WERI-Rb-1 (cell line): Measurements from ENCODE around the gene CD3E.

Experiments
- DNase-seq: peaks from one replicate; pipeline ENCODE4 v3.0.0-alpha.2; 2020
- H3K27ac ChIP-seq: fragments of 250-450 bp; sonication (Bioruptor Pico); 2 replicates; pipeline ENCODE4 v1.5.1; 2020; ENCODE audit warnings: mild to moderate bottlenecking, moderate library complexity
- H3K27me3 ChIP-seq: fragments of 250-450 bp; sonication (Bioruptor Pico); 2 replicates; pipeline ENCODE4 v1.5.1; 2021; ENCODE audit warnings: mild to moderate bottlenecking, low read depth, moderate library complexity; ENCODE audit not compliant: insufficient read depth, severe bottlenecking
- H3K36me3 ChIP-seq: fragments of 250-450 bp; sonication (Bioruptor Pico); 2 replicates; pipeline ENCODE4 v1.5.1; 2020; ENCODE audit warnings: mild to moderate bottlenecking, moderate library complexity
- H3K4me3 ChIP-seq: 2 replicates; pipeline ENCODE4 v1.5.1; 2011; ENCODE audit warnings: low read depth, mild to moderate bottlenecking, control low read depth, low read length
- H3K9me3 ChIP-seq: fragments of 250-450 bp; sonication (Bioruptor Pico); 2 replicates; pipeline ENCODE4 v1.5.1; 2021; ENCODE audit warnings: mild to moderate bottlenecking, moderate library complexity; ENCODE audit not compliant: severe bottlenecking
- TF ChIP-seq, protein P1 (sequence below): IDR thresholded peaks from 2 replicates; pipeline ENCODE4 v1.5.1; 2011; ENCODE audit warnings: low read depth, mild to moderate bottlenecking, control low read depth, inconsistent platforms, low read length

The CD3E gene

DNA sequence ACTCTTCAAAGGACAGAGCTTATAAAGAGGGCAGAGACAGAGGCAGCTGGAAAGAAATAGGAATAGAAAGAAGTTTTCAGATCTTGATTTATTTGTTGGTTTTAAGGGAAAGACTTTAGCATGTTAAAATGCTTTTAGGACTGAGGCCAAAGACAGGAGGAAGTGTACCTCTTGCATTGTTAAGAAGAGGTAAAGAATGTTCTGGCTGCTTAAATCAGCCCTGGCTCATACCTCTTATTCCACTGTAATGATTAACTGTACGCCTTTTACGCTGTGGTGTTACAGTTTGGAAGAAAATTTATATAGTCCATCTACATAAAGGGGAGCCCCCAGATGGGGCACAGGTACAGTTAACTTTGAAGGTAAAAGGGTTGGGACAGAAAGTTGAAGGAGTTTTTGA is 30.3 kb upstream of the CD3E start:
- H3K36me3 ChIP-seq = no peaks in the 10 kb centered on the region
- no peaks in the 10 kb centered on the region for H3K9me3 ChIP-seq
- no peak for DNase-seq
- TF ChIP-seq, protein P1, sequence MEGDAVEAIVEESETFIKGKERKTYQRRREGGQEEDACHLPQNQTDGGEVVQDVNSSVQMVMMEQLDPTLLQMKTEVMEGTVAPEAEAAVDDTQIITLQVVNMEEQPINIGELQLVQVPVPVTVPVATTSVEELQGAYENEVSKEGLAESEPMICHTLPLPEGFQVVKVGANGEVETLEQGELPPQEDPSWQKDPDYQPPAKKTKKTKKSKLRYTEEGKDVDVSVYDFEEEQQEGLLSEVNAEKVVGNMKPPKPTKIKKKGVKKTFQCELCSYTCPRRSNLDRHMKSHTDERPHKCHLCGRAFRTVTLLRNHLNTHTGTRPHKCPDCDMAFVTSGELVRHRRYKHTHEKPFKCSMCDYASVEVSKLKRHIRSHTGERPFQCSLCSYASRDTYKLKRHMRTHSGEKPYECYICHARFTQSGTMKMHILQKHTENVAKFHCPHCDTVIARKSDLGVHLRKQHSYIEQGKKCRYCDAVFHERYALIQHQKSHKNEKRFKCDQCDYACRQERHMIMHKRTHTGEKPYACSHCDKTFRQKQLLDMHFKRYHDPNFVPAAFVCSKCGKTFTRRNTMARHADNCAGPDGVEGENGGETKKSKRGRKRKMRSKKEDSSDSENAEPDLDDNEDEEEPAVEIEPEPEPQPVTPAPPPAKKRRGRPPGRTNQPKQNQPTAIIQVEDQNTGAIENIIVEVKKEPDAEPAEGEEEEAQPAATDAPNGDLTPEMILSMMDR = no peak
- H3K4me3 ChIP-seq = no peak overlapping the region
- H3K27ac ChIP-seq = no peak overlapping the region
- H3K27me3 ChIP-seq = no peaks in the 10 kb centered on the region

- no peak overlapping the region for H3K27ac ChIP-seq
- TF ChIP-seq, protein P1 = no peak
- no peaks in the 10 kb centered on the region for H3K36me3 ChIP-seq
- H3K4me3 ChIP-seq = no peak overlapping the region
- no peaks in the 10 kb centered on the region for H3K27me3 ChIP-seq
- no peak for DNase-seq
- no peaks in the 10 kb centered on the region for H3K9me3 ChIP-seq
Observed at GRCh38 chr11:118275176-118275575, 29.4 kb upstream of the CD3E start.

GRCh38 chr11:118276422-118276821 is 28.1 kb upstream of the CD3E start:
- no peaks in the 10 kb centered on the region for H3K27me3 ChIP-seq
- H3K36me3 ChIP-seq = no peaks in the 10 kb centered on the region
- DNase-seq = no peak
- TF ChIP-seq, protein P1 = no peak
- H3K4me3 ChIP-seq = no peak overlapping the region
- no peaks in the 10 kb centered on the region for H3K9me3 ChIP-seq
- H3K27ac ChIP-seq = no peak overlapping the region

GRCh38 chr11:118277312-118277711 is 27.2 kb upstream of the CD3E start:
- Histone ChIP-seq H3K9me3 (no peaks in the 10 kb centered on the region), H3K27ac (no peak overlapping the region), H3K27me3 (no peaks in the 10 kb centered on the region), H3K4me3 (no peak overlapping the region), H3K36me3 (no peaks in the 10 kb centered on the region)
- TF ChIP-seq, protein P1 = no peak
- DNase-seq = no peak

DNA sequence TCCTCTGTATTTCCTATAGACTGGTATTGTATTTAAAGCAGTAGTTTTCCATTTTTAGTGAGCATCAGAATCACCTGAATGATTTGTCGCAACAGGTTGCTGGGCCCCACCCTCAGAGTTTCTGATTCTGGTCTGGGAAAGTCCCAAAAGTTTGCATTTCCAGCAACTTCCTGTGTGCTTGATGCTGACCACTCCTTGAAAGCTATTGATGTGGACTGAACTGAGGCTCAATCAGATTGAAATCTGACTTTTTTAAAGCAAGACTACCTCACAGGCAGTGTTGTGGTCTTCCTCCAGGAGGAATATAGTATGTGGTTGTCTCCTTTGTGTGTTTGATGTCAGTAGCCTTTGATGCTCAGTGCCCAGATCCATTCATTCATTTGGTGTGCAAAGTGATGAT is 23.2 kb upstream of the CD3E start:
- H3K9me3 ChIP-seq = no peaks in the 10 kb centered on the region
- H3K27me3 ChIP-seq = no peaks in the 10 kb centered on the region
- TF ChIP-seq, protein P1 = no peak
- DNase-seq = no peak
- H3K27ac ChIP-seq = no peak overlapping the region
- H3K36me3 ChIP-seq = no peaks in the 10 kb centered on the region
- no peak overlapping the region for H3K4me3 ChIP-seq

- no peak overlapping the region for H3K27ac ChIP-seq
- H3K4me3 ChIP-seq = no peak overlapping the region
- TF ChIP-seq, protein P1 = no peak
- H3K9me3 ChIP-seq = no peaks in the 10 kb centered on the region
- H3K36me3 ChIP-seq = no peaks in the 10 kb centered on the region
- no peaks in the 10 kb centered on the region for H3K27me3 ChIP-seq
- DNase-seq = no peak
Observed at GRCh38 chr11:118282606-118283005, 21.9 kb upstream of the CD3E start.
